ENCODE measurements around the gene PTPRG. TPM values are rescaled to one million over a fixed set of nuclear protein-coding genes. Genes with fewer than 3 reads are reported as not detected.

Gene PTPRG
- total and polyA plus RNA-seq, 8 donors: 50.9 to 88.4 (median 54.4) TPM

DNA sequence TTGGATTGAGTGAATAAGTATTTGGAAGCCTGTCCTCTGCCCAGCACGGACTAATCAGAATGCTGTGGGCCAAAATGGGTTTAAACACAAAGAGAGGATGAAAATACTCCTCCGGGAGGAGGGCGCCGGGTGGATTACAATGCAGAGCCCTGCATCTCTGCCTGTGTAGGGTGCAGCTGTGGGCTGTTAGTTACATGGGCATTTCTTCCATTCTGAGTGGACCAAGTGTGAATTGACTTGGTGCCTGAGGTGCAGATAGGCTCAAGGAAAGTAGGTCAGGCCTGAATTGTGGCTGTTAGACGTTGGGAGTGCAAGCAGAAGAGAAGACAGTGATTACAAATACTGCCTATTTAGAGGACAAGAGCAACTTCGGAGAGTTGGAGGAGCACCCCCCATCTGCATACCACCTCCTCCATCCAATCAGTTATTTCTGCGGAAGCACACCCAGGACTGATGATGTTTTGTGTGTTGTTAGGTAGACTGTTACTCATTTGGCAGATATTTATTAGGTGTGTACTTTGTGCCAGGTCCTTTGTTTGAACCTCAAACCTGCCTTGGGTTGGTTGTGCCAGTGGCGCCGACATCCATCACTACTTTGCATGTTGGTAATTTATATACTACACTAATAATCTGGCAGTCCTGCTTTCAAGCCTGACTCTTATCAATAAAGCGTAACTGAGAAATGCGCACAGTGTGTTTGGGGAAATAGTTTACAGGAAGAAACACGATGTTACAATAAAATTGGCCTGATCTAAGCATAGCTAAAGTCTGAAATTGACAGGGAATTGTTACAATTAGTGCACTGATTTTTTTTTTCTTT, 33.0 kb downstream of the PTPRG start:
- no peaks in the 10 kb centered on the region for H3K36me3 ChIP-seq
- peak overlapping the region in 1 of 2 donors; percentile 35 for H3K27ac ChIP-seq
- no peaks in the 10 kb centered on the region for H3K4me1 ChIP-seq
- intact Hi-C loops (cut with DNase I): no loop called here
- no peaks in the 10 kb centered on the region for H3K9me3 ChIP-seq
- H3K4me3 ChIP-seq: no peak overlapping the region
- no peak for TF ChIP-seq CTCF (IDR thresholded peaks at IDR 0.05)
- ATAC-seq (no peak), DNase-seq (no peak)
- no peaks in the 10 kb centered on the region for H3K27me3 ChIP-seq

DNA sequence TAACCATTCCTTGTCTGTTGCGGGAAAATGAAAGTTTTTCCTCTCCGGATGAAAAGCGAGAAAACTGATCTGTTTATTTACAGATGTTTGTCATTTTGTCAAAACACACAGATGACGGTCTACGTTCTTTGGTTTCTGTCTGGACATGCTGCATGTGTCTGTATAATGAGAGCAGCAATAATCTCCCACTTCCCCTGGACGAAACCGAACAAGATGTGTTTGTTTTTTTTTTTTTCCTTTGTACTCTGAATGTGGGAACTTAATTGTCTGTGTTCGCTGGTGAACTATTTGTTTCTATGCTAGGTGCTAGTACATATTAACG, 33.6 kb downstream of the PTPRG start:
- Histone ChIP-seq H3K27me3 (no peaks in the 10 kb centered on the region), H3K4me3 (no peak overlapping the region), H3K27ac (peak overlapping the region in 1 of 2 donors; percentile 35), H3K9me3 (no peaks in the 10 kb centered on the region), H3K36me3 (no peaks in the 10 kb centered on the region), H3K4me1 (no peaks in the 10 kb centered on the region)
- TF ChIP-seq CTCF (IDR thresholded peaks at IDR 0.05): no peak
- ATAC-seq: no peak
- intact Hi-C loops (cut with DNase I): no loop called here
- DNase-seq: peak in 1 of 4 donors; percentile 18

GRCh38 chr3:61595288-61595687, 33.9 kb downstream of the PTPRG start:
- H3K27me3 ChIP-seq: no peaks in the 10 kb centered on the region
- H3K36me3 ChIP-seq: no peaks in the 10 kb centered on the region
- H3K9me3 ChIP-seq: no peaks in the 10 kb centered on the region
- ATAC-seq (no peak), DNase-seq (no peak)
- no peak overlapping the region for H3K4me3 ChIP-seq
- intact Hi-C loops (cut with DNase I): no loop called here
- TF ChIP-seq CTCF (IDR thresholded peaks at IDR 0.05): no peak
- H3K27ac ChIP-seq: no peak overlapping the region
- no peaks in the 10 kb centered on the region for H3K4me1 ChIP-seq

DNA sequence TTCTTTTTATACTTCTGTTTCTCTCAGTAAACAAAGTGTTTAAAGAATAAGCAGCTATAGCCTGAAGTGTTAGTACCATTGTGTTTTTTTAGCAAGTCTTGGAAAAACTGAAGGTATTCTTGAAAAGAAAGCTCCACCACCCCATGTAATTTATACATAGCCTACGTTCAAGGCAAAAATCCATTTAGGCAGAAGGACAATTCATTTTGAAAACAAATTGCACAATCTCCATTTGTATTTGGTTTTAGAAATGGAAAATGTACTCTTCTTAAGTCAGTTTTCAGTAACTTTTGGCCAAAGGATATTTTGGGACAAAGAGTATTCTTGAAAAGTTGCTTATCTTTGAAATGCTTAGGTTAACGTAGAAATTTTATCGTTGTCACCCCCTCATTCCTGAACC, 34.5 kb downstream of the PTPRG start:
- Histone ChIP-seq H3K27ac (no peak overlapping the region), H3K27me3 (no peaks in the 10 kb centered on the region), H3K4me1 (peaks cover 0 to 2% of the 10 kb centered on the region in 2 donors), H3K36me3 (no peaks in the 10 kb centered on the region), H3K9me3 (no peaks in the 10 kb centered on the region), H3K4me3 (no peak overlapping the region)
- no peak for TF ChIP-seq CTCF (IDR thresholded peaks at IDR 0.05)
- intact Hi-C loops (cut with DNase I): no loop called here
- ATAC-seq: no peak
- DNase-seq: no peak

DNA sequence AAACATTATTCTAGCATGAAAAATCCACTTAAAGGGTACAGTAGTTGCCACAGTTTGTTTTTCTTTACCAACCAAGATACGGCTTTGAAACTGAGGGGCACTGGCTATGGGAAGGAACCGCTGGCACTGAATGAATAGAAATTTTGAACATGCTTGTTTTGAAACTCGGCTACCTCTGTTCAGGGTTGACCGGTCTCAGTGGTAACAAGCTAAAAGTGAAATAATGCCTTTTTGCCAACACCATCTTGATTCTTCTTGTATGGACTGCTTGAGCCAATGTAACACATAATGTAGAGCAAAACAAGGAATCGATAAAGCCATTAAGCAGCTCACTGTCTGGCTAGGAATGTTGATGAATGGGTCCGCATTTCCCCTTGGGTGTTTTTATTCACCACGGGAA, 36.5 kb downstream of the PTPRG start:
- Histone ChIP-seq H3K4me1 (peaks cover 2 to 5% of the 10 kb centered on the region in 2 donors), H3K36me3 (no peaks in the 10 kb centered on the region), H3K9me3 (no peaks in the 10 kb centered on the region), H3K27ac (no peak overlapping the region), H3K4me3 (no peak overlapping the region), H3K27me3 (no peaks in the 10 kb centered on the region)
- ATAC-seq (no peak), DNase-seq (no peak)
- intact Hi-C loops (cut with DNase I): no loop called here
- no peak for TF ChIP-seq CTCF (IDR thresholded peaks at IDR 0.05)

All from left lung (tissue), 10 donors.